H9 (cell line): ENCODE results near the gene CCSER1. TPM values are rescaled to one million over a fixed set of nuclear protein-coding genes. Genes with fewer than 3 reads are reported as not detected.

ENCODE experiments used
- DNase-seq: peaks from one replicate; pipeline ENCODE4 v3.0.0-alpha.2; 2017
- H2AFZ ChIP-seq: one replicate; pipeline ENCODE4 v1.6.1; 2013; ENCODE audit warnings: mild to moderate bottlenecking, low read length, control low read depth, moderate library complexity
- H2AK5ac ChIP-seq: 2 replicates; pipeline ENCODE4 v1.6.1; 2013; ENCODE audit warnings: low read length, control low read depth, mixed read lengths; ENCODE audit not compliant: insufficient read length
- H2BK120ac ChIP-seq: one replicate; pipeline ENCODE4 v1.6.1; 2013; ENCODE audit warnings: low read depth, mild to moderate bottlenecking, low read length, control low read depth, inconsistent platforms; ENCODE audit not compliant: poor library complexity, severe bottlenecking
- H2BK12ac ChIP-seq: 2 replicates; pipeline ENCODE4 v1.6.1; 2013; ENCODE audit warnings: low read length, control low read depth, mixed read lengths, low read depth; ENCODE audit not compliant: insufficient read length
- H2BK15ac ChIP-seq: 2 replicates; pipeline ENCODE4 v1.6.1; 2013; ENCODE audit warnings: low read depth, low read length, control low read depth
- H2BK20ac ChIP-seq: one replicate; pipeline ENCODE4 v1.6.1; 2013; ENCODE audit warnings: low read depth, mild to moderate bottlenecking, low read length, control low read depth, inconsistent platforms; ENCODE audit not compliant: poor library complexity, severe bottlenecking
- H2BK5ac ChIP-seq: 2 replicates; pipeline ENCODE4 v1.6.1; 2013; ENCODE audit warnings: low read length, control low read depth, mixed read lengths; ENCODE audit not compliant: insufficient read length
- H3K14ac ChIP-seq: 2 replicates; pipeline ENCODE4 v1.6.1; 2013; ENCODE audit warnings: low read length, control low read depth; ENCODE audit not compliant: insufficient read depth
- H3K18ac ChIP-seq: 2 replicates; pipeline ENCODE4 v1.6.1; 2013; ENCODE audit warnings: low read depth, mild to moderate bottlenecking, mixed read lengths, low read length, control low read depth; ENCODE audit not compliant: insufficient read length
- H3K23ac ChIP-seq: 2 replicates; pipeline ENCODE4 v1.6.1; 2013; ENCODE audit warnings: low read length, control low read depth, mixed read lengths, low read depth; ENCODE audit not compliant: insufficient read length
- H3K23me2 ChIP-seq: 2 replicates; pipeline ENCODE4 v1.6.1; 2013; ENCODE audit warnings: low read depth, mild to moderate bottlenecking, mixed read lengths, low read length, control low read depth; ENCODE audit not compliant: insufficient read length, poor library complexity, severe bottlenecking
- H3K27ac ChIP-seq: 2 replicates; pipeline ENCODE4 v1.5.1; 2013; ENCODE audit warnings: low read length, control low read depth, mixed read lengths, low read depth; ENCODE audit not compliant: insufficient read length
- H3K27me3 ChIP-seq: 2 replicates; pipeline ENCODE4 v1.6.1; 2013; ENCODE audit warnings: low read length, control low read depth, inconsistent platforms; ENCODE audit not compliant: insufficient read depth
- H3K4ac ChIP-seq: 2 replicates; pipeline ENCODE4 v1.6.1; 2013; ENCODE audit warnings: low read depth, mild to moderate bottlenecking, control low read depth, inconsistent platforms, low read length, moderate library complexity
- H3K4me1 ChIP-seq: 2 replicates; pipeline ENCODE4 v1.6.1; 2013; ENCODE audit warnings: low read length, control low read depth, inconsistent platforms; ENCODE audit not compliant: insufficient read depth
- H3K4me2 ChIP-seq: 2 replicates; pipeline ENCODE4 v1.6.1; 2013; ENCODE audit warnings: low read length, control low read depth, mixed read lengths; ENCODE audit not compliant: insufficient read length, insufficient read depth
- H3K56ac ChIP-seq: 2 replicates; pipeline ENCODE4 v1.6.1; 2013; ENCODE audit warnings: low read depth, mild to moderate bottlenecking, mixed read lengths, low read length, control low read depth; ENCODE audit not compliant: insufficient read length
- H3K79me1 ChIP-seq: 2 replicates; pipeline ENCODE4 v1.6.1; 2013; ENCODE audit warnings: low read depth, mild to moderate bottlenecking, moderate library complexity, low read length, control low read depth, inconsistent platforms; ENCODE audit not compliant: insufficient read depth, poor library complexity, severe bottlenecking
- H3K79me2 ChIP-seq: 2 replicates; pipeline ENCODE4 v1.6.1; 2013; ENCODE audit warnings: low read length, control low read depth, inconsistent platforms; ENCODE audit not compliant: insufficient read depth
- H3K9ac ChIP-seq: 2 replicates; pipeline ENCODE4 v1.6.1; 2013; ENCODE audit warnings: low read length, control low read depth, mixed read lengths; ENCODE audit not compliant: insufficient read length; ENCODE audit errors: extremely low read depth
- H3K9me3 ChIP-seq: one replicate; pipeline ENCODE4 v1.6.1; 2013; ENCODE audit warnings: low read depth, low read length, inconsistent platforms; ENCODE audit not compliant: control insufficient read depth
- H3T11ph ChIP-seq: one replicate; pipeline ENCODE4 v1.6.1; 2013; ENCODE audit warnings: mild to moderate bottlenecking, low read length, control low read depth, inconsistent platforms
- H4K20me1 ChIP-seq: one replicate; pipeline ENCODE4 v1.6.1; 2013; ENCODE audit not compliant: control insufficient read depth, insufficient read length, insufficient read depth
- H4K5ac ChIP-seq: 2 replicates; pipeline ENCODE4 v1.6.1; 2013; ENCODE audit warnings: low read depth, mild to moderate bottlenecking, mixed read lengths, low read length, control low read depth; ENCODE audit not compliant: insufficient read length
- H4K8ac ChIP-seq: replicated peaks from 2 replicates; pipeline ENCODE4 v1.6.1; 2013; ENCODE audit warnings: low read length, control low read depth, mixed read lengths, low read depth; ENCODE audit not compliant: insufficient read length
- H4K91ac ChIP-seq: 2 replicates; pipeline ENCODE4 v1.6.1; 2013; ENCODE audit warnings: low read depth, mild to moderate bottlenecking, moderate library complexity, mixed read lengths, low read length, control low read depth; ENCODE audit not compliant: insufficient read length
- H3K27ac Mint-ChIP-seq, 3 experiments: 2 replicates in 2 of 3; 3 replicates in 1 of 3; pipeline ENCODE4 v1.8.0; 2020 to 2021; ENCODE audit warnings: mixed read lengths in 3 of 3, mild to moderate bottlenecking in 1 of 3, moderate library complexity in 1 of 3
- H3K27me3 Mint-ChIP-seq: 2 replicates; pipeline ENCODE4 v1.8.0; 2021; ENCODE audit warnings: low read depth, mild to moderate bottlenecking, moderate library complexity, mixed read lengths
- H3K36me3 Mint-ChIP-seq, 3 experiments: 2 replicates in 2 of 3; 3 replicates in 1 of 3; pipeline ENCODE4 v1.8.0; 2020 to 2021; ENCODE audit warnings: low read depth in 3 of 3, mixed read lengths in 3 of 3; ENCODE audit not compliant: insufficient read depth in 1 of 3
- H3K4me1 Mint-ChIP-seq, 2 experiments: 2 replicates each; pipeline ENCODE4 v1.8.0; 2020; ENCODE audit warnings: mixed read lengths in 2 of 2
- H3K4me3 Mint-ChIP-seq, 2 experiments: 2 replicates in 1 of 2; 3 replicates in 1 of 2; pipeline ENCODE4 v1.8.0; 2020 to 2021; ENCODE audit warnings: mild to moderate bottlenecking in 2 of 2, mixed read lengths in 2 of 2, moderate library complexity in 1 of 2
- H3K9me3 Mint-ChIP-seq, 2 experiments: 2 replicates in 1 of 2; 3 replicates in 1 of 2; pipeline ENCODE4 v1.8.0; 2020; ENCODE audit warnings: mild to moderate bottlenecking in 2 of 2, mixed read lengths in 2 of 2, moderate library complexity in 1 of 2
- CTCF ChIP-seq: fragments of 200-600 bp; sonication (generic); conservative IDR thresholded peaks from 3 replicates; pipeline ENCODE4 v1.8.0; 2021; ENCODE audit warnings: antibody characterized with exemption, mild to moderate bottlenecking
- WGBS: extraction: QIAGEN DNeasy Blood & Tissue Kit; methylation state at CpG from one replicate; pipeline ENCODE4 v1.1.7; 2013; ENCODE audit warnings: missing lambda C conversion rate, low lambda C conversion rate, mixed read lengths; ENCODE audit not compliant: insufficient read length; ENCODE audit errors: extremely low coverage; 5-methylcytosine and 5-hydroxymethylcytosine counted together
- total RNA-seq: library from RNA; stranded (reverse); gene quantifications from 2 replicates; pipeline ENCODE4 v1.2.1, GENCODE V29; 2021

The CCSER1 gene
- total RNA-seq, 1 experiment from 2014 or later: 0.37 TPM

GRCh38 chr4:90345549-90346215 is 218.5 kb downstream of the CCSER1 start:
- H3K56ac ChIP-seq: no peak overlapping the region
- H3K4me1 ChIP-seq: no peaks in the 10 kb centered on the region
- H3K36me3 Mint-ChIP-seq: no peaks in the 10 kb centered on the region
- H3K27ac ChIP-seq: no peak overlapping the region
- H3K4ac ChIP-seq: no peak overlapping the region
- H2BK20ac ChIP-seq: no peak overlapping the region
- no peaks in the 10 kb centered on the region for H3K79me2 ChIP-seq
- no peaks in the 10 kb centered on the region for H4K20me1 ChIP-seq
- H2BK12ac ChIP-seq: no peak overlapping the region
- H2BK5ac ChIP-seq: no peak overlapping the region
- no peak overlapping the region for H3K18ac ChIP-seq
- no peak overlapping the region for H4K5ac ChIP-seq
- WGBS: no CpG with 5 or more reads among the region's 3 CpGs
- H3K4me3 Mint-ChIP-seq: no peak overlapping the region
- H3K9me3 Mint-ChIP-seq: no peaks in the 10 kb centered on the region
- no peak overlapping the region for H3K9ac ChIP-seq
- H3K14ac ChIP-seq: no peak overlapping the region
- H3K23ac ChIP-seq: no peak overlapping the region
- TF ChIP-seq CTCF: no peak
- no peaks in the 10 kb centered on the region for H3K4me1 Mint-ChIP-seq
- H3T11ph ChIP-seq: no peak overlapping the region
- no peak overlapping the region for H3K4me2 ChIP-seq
- no peak overlapping the region for H2AFZ ChIP-seq
- no peak overlapping the region for H4K91ac ChIP-seq
- no peak for DNase-seq
- H2BK15ac ChIP-seq: no peak overlapping the region
- no peaks in the 10 kb centered on the region for H3K23me2 ChIP-seq
- no peak overlapping the region for H2AK5ac ChIP-seq
- H3K27me3 Mint-ChIP-seq: no peaks in the 10 kb centered on the region
- H3K27me3 ChIP-seq: no peaks in the 10 kb centered on the region
- no peak overlapping the region for H3K27ac Mint-ChIP-seq
- no peaks in the 10 kb centered on the region for H3K9me3 ChIP-seq
- H3K79me1 ChIP-seq: no peaks in the 10 kb centered on the region
- no peak overlapping the region for H4K8ac ChIP-seq
- H2BK120ac ChIP-seq: no peak overlapping the region
